ENCODE measurements around the gene FLT4. TPM values are rescaled to one million over a fixed set of nuclear protein-coding genes. Genes with fewer than 3 reads are reported as not detected.

The FLT4 gene
- total and polyA plus RNA-seq, 12 donors = 3.3 to 80.1 (median 25.5) TPM

- no peak for DNase-seq
- no peaks in the 10 kb centered on the region for H3K36me3 ChIP-seq (replicated peaks in 1 of 2)
- no peak overlapping the region for H3K27ac ChIP-seq
- H3K9me3 ChIP-seq (replicated peaks in 1 of 3) = no peaks in the 10 kb centered on the region
- H3K27me3 ChIP-seq = peaks cover 36% of the 10 kb centered on the region
- intact Hi-C loops (cut with DNase I) = loop anchor here in 1 of 2 donors (10.0 kb wide), 1 partner anchor 110 kb away; no protein-coding TSS in a partner anchor
- TF ChIP-seq POLR2A (IDR thresholded peaks at IDR 0.05) (no peak), CTCF (IDR thresholded peaks at IDR 0.05) (no peak)
- peaks cover 0 to 16% of the 10 kb centered on the region in 2 donors for H3K4me1 ChIP-seq (replicated peaks in 1 of 2)
- 81 to 86% (median 83%) methylated on average over 5 to 17 of the region's 17 CpGs for WGBS, 4 donors
- H3K4me3 ChIP-seq = no peak overlapping the region
Observed at GRCh38 chr5:180594311-180595045, 54.9 kb downstream of the FLT4 start.

- Histone ChIP-seq H3K36me3 (replicated peaks in 1 of 2) (no peaks in the 10 kb centered on the region), H3K4me1 (replicated peaks in 1 of 2) (peaks cover 0 to 16% of the 10 kb centered on the region in 2 donors), H3K27me3 (peaks cover 40% of the 10 kb centered on the region), H3K4me3 (no peak overlapping the region), H3K27ac (no peak overlapping the region), H3K9me3 (replicated peaks in 1 of 3) (no peaks in the 10 kb centered on the region)
- intact Hi-C loops (cut with DNase I) = loop anchor here in 1 of 2 donors (10.0 kb wide), 1 partner anchor 109 kb away; no protein-coding TSS in a partner anchor
- WGBS, 4 donors = 84 to 93% (median 88%) methylated on average over 8 to 19 of the region's 19 CpGs
- DNase-seq = no peak
- TF ChIP-seq POLR2A (IDR thresholded peaks at IDR 0.05) = no peak
- no peak for TF ChIP-seq CTCF (IDR thresholded peaks at IDR 0.05)
Observed at GRCh38 chr5:180593446-180594206, 55.8 kb downstream of the FLT4 start.

- Histone ChIP-seq H3K36me3 (replicated peaks in 1 of 2) (no peaks in the 10 kb centered on the region), H3K27me3 (peaks cover 40% of the 10 kb centered on the region), H3K9me3 (replicated peaks in 1 of 3) (no peaks in the 10 kb centered on the region), H3K4me1 (replicated peaks in 1 of 2) (peaks cover 0 to 16% of the 10 kb centered on the region in 2 donors), H3K4me3 (no peak overlapping the region), H3K27ac (no peak overlapping the region)
- TF ChIP-seq CTCF (IDR thresholded peaks at IDR 0.05) = no peak
- no peak for TF ChIP-seq POLR2A (IDR thresholded peaks at IDR 0.05)
- intact Hi-C loops (cut with DNase I) = loop anchor here in 1 of 2 donors (10.0 kb wide), 1 partner anchor 107 kb away; no protein-coding TSS in a partner anchor
- DNase-seq = no peak
- WGBS, 4 donors = 83 to 88% (median 87%) methylated on average over 10 of the region's 10 CpGs
Observed at GRCh38 chr5:180592176-180592575, 57.2 kb downstream of the FLT4 start.

- peak within 1 kb of the TSS in 1 of 4 donors; percentile 29 for H3K4me3 ChIP-seq
Observed at GRCh38 chr5:180591311-180591887, 58.0 kb downstream of the FLT4 start, which contains the start of gene SCGB3A1. SCGB3A1 (minus strand) TSS chr5:180591499; CDS start chr5:180591462, 37 bp downstream.

More at GRCh38 chr5:180591311-180591887, 58.0 kb downstream of the FLT4 start, which contains the start of gene SCGB3A1:
- peak in 2 of 7 donors; percentile 17 to 27 for DNase-seq
- peaks cover 40% of the 10 kb centered on the region for H3K27me3 ChIP-seq
- no peaks in the 10 kb centered on the region for H3K36me3 ChIP-seq (replicated peaks in 1 of 2)
- no peak for TF ChIP-seq POLR2A (IDR thresholded peaks at IDR 0.05)
- no peak for TF ChIP-seq CTCF (IDR thresholded peaks at IDR 0.05)
- whole genome bisulfite sequencing, 4 donors = 0 to 8% (median 2%) methylated on average over 4 to 60 of the region's 60 CpGs
- no peak within 1 kb of the TSS for H3K27ac ChIP-seq
- peaks cover 0 to 16% of the 10 kb centered on the region in 2 donors for H3K4me1 ChIP-seq (replicated peaks in 1 of 2)
- intact Hi-C loops (cut with DNase I) = loop anchor here in 1 of 2 donors (10.0 kb wide), 1 partner anchor 107 kb away; no protein-coding TSS in a partner anchor
- no peaks in the 10 kb centered on the region for H3K9me3 ChIP-seq (replicated peaks in 1 of 3)
